SK-N-SH (cell line): ENCODE measurements around the gene ZNF490.

Experiments used
- EZH2phosphoT487 ChIP-seq: fragments of 200-600 bp; sonication (generic); IDR thresholded peaks from 2 replicates; pipeline ENCODE4 v1.6.1; 2017; ENCODE audit warnings: low read depth, mixed run types, mild to moderate bottlenecking, antibody characterized with exemption, moderate library complexity, borderline replicate concordance
- FOXM1 ChIP-seq: IDR thresholded peaks from 2 replicates; pipeline ENCODE4 v1.4.0; 2012; ENCODE audit warnings: low read depth, mild to moderate bottlenecking

GRCh38 chr19:12545267-12545666 lies 65.3 kb downstream of the ZNF490 start:
- no peak for TF ChIP-seq FOXM1
- TF ChIP-seq EZH2phosphoT487: no peak
